Activated naive CD8-positive, alpha-beta T cell treated with anti-CD3 and anti-CD28 coated beads, Interleukin-2, amount 10 ng/mL, durations not matched to agents 7 days and 5 days (primary cell): ENCODE results near the gene TTC12. TPM values are rescaled to one million over a fixed set of nuclear protein-coding genes. Genes with fewer than 3 reads are reported as not detected.

ENCODE experiments used
- total RNA-seq, 2 experiments: library from RNA; stranded (reverse); gene quantifications; one replicate each; pipeline ENCODE4 v1.2.3, GENCODE V29; 2021

TTC12 gene
- total RNA-seq, 2 experiments from 2014 or later, result 37.4 to 45.6 TPM

Other genes starting within 250 kb of the TTC12 start
- 1 to 10 TPM; 1.9 to 2.4 TPM for gene ANKK1, start 73.2 kb downstream of the TTC12 start, total RNA-seq
- not detected for gene DRD2, start 160.8 kb downstream of the TTC12 start, total RNA-seq